Muscle of back (tissue), 13 donors: ENCODE data around the gene TSSK6. TPM values are rescaled to one million over a fixed set of nuclear protein-coding genes. Genes with fewer than 3 reads are reported as not detected.

ENCODE experiments used
- DNase-seq, 3 donors: peaks; one replicate each; pipeline versions ENCODE4 v3.0.0 to v3.0.0-alpha.2; 2013
- long read RNA-seq, 9 donors: transcript quantifications; one replicate each; lab custom pipeline, GENCODE V29; 2026
- polyA plus RNA-seq, 10 donors: library from polyadenylated mRNA; unstranded; fragments of 120-200 nt; gene quantifications; one replicate each; pipeline ENCODE4 v1.2.1, GENCODE V29; 2013; ENCODE audit not compliant: insufficient read length in 10 of 10

Gene TSSK6
- polyA plus RNA-seq: under 1 TPM; 0.29 to 0.75 (median 0.42) TPM
- long read RNA-seq, donor 1: 0 reads
- long read RNA-seq, donor 2: 0 reads
- long read RNA-seq, donor 3: 0 reads
- long read RNA-seq, donor 4: 0 reads
- long read RNA-seq, donor 5, partial matches to known transcripts: 487 of 545 reads
- long read RNA-seq, donor 5, other reads (novel, unspliced or antisense): 58 of 545 reads
- long read RNA-seq, donor 6, partial matches to known transcripts: 0 of 1 reads
- long read RNA-seq, donor 6, other reads (novel, unspliced or antisense): 0 of 1 reads
- long read RNA-seq, donor 7, partial matches to known transcripts: 0 of 1 reads
- long read RNA-seq, donor 7, other reads (novel, unspliced or antisense): 0 of 1 reads
- long read RNA-seq, donor 8, partial matches to known transcripts: 0 of 1 reads
- long read RNA-seq, donor 8, other reads (novel, unspliced or antisense): 0 of 1 reads
- long read RNA-seq, donor 9: 0 reads

DNA sequence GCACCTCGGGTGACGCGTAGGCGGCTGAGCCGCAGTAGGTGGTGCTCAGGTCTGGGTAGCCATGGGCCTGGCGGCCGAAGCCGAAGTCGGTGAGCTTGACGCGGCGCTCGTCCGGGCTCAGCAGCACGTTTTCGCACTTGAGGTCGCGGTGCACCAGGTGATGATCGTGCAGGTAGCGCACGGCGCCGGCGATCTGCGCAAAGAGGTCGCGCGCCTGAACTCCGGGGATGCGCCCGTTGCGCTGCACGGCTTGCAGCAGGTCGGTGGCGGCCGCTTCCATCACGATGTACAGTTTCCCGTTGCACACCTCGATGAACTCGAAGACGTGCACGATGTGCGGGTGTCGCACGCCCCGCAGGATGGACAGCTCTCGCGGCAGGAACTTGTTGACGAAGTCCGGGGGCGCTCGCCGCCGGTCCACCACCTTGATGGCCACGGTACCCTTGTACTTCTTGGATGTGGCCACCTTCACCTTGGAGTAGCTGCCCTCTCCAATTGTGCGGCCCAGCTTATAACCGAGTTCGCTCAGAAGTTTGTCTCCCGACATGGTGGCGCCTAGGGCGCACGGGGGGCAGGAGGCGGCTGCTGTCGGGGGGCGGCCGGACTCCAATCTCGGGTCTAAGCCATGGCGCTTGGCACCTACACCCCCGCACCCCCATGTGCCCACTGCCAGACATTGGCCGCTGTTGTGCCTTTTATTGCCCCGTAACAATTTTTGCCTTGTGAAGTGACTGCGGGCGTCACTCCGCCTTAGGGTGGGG lies at the start of gene TSSK6:
Gene TSSK6, minus strand, starts transcription at position 668 of the 761 bp plus-strand sequence. Its CDS starts 121 bp downstream, at position 547.
- no peak for DNase-seq

DNA sequence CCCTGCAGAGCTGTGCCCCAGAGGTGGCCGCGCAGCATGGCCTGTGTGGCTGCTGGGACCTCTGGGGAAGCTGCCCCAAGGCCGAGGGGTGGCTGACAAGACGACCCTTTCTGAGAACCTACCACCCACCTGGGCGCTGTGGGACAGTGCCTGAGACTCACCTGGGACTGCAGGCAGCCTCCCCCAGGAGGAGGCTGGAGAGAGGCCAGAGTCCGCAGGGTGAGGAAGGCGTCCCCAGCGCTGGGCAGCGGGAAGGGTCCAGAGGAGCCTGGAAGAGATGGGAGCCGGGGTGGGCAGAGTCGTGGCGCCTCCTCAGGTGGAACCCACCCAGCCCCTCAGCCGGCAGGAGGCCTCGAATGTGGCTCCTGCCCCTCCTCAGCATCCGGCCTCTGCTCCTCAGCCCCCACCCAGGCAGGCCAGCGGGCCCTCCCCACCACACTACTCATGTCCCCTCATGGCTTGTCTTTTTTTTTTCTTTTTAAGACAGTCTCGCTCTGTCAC lies 48.0 kb upstream of the TSSK6 start:
- no peak for DNase-seq

DNA sequence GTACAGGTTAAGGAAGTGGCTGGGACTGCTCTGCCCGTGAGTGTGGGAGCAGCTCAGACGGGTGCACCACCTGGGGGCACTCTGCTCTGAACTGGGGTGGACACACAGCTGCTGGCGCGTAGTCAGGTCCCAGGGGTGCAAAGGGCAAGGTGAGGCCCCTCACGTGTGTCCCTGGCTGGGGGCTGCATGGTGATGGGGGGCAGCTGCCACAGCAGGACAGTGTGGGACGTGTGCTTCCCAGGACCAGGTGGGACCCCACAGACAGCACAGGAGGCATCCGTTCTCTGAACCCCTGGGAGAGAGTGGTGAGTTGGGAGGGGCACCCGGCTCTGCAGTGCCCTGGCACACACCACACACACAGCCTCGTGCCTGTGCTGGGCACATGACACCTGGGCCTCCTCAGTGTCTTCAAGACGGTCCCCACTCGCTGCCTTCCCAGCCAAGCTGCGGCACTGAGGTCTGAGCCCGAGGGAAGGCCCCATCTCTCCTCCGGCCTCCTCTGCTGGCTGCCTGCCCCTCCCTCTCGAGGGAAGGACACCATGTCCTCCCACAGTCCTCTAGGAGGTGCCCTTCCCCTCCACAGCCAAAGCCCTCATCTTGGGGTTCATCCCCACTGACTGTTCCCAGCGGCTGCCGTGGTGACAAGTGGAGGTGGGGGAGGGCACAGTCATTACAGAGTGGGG lies 47.5 kb upstream of the TSSK6 start:
- no peak for DNase-seq

DNA sequence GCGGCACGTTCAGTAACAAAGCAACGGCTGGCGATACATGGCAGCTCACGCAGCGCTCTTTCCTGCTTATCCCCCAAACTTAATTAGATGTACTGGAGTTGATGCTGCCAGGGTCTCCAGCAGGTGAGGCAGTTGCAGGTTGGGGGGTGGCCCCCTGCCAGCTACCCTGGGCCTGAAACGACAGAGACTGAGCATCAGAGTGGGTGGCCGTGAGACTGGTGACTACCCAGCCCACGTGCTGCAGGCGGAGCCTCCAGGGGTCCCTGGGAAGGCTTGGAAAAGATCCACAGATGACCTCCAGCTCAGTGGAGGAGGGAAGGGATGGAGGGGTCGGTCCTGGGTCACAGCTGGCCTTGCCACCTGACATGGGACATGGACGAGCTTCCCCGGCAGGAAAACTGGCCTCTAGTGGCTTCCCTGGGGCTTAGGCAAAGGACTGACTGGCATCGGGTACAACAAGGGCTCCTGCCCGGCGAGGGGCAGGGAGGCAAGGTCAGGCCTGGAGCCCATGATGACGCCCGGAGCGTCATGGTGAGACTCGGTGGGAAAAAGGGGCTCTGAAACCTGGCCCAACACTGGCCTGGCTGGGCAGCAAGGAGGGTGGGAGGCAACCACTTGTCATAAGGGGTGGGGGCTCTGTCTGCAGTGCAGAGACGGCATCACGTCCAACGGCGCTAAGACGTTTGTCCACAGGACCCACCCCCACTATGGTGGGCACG lies 46.8 kb upstream of the TSSK6 start:
- no peak for DNase-seq

DNA sequence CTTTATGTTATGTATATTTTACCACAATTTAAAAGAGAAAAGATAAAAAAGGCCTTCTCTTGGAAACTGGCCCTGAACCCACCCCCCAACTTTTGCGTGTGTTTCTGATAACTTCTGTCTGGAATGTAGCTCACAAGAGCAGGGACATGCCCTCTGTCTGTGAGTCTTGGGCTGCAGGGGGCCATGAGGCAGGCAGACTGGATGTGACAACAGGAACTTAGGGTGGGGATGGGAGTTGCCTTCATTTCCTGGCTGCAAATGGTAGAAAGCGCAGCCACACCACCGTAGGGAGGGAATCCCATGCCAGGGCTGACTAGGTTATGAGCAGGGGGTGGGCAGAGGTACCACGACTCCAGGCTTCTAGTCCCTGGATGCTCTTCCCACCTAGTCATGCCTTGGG lies 44.6 kb upstream of the TSSK6 start:
- DNase-seq: no peak

DNA sequence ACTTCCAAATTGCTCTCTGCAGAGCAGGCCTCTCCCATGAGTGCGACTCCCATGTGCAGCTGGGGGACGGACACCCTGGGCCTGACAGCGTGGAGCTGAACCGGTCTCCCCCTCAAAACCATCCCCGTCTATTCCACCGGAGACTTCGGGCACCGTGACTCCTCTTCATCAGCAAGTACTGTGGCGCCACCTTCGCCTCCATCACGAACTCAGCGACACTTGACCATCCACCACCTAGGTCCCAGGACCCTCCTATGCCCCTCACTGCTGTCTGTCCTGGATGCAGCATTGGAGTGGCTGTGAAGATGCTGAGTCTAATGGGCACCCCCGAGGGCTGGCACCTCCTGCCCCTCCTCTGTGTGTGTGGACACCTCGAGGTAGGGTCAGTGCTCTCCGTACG lies 43.3 kb upstream of the TSSK6 start:
- no peak for DNase-seq

DNA sequence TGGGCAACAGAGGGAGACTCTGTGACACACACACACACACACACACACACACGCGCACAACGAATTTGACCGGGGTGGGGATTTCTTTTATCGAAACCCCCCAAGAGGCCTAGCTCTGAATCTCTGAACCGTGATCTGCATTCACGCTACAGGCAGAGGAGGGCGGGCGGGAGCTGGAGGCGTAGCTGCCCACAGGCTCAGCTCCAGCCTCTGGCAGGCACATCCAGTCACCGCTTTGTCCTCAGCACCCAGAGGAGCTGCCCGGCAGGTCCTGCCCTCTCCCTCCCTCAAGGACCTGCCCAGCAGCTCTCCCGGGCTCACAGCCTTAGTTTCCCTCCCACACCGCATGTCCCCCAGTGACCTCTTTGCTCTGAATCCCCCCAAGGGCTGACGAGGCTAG lies 42.7 kb upstream of the TSSK6 start:
- DNase-seq: no peak

DNA sequence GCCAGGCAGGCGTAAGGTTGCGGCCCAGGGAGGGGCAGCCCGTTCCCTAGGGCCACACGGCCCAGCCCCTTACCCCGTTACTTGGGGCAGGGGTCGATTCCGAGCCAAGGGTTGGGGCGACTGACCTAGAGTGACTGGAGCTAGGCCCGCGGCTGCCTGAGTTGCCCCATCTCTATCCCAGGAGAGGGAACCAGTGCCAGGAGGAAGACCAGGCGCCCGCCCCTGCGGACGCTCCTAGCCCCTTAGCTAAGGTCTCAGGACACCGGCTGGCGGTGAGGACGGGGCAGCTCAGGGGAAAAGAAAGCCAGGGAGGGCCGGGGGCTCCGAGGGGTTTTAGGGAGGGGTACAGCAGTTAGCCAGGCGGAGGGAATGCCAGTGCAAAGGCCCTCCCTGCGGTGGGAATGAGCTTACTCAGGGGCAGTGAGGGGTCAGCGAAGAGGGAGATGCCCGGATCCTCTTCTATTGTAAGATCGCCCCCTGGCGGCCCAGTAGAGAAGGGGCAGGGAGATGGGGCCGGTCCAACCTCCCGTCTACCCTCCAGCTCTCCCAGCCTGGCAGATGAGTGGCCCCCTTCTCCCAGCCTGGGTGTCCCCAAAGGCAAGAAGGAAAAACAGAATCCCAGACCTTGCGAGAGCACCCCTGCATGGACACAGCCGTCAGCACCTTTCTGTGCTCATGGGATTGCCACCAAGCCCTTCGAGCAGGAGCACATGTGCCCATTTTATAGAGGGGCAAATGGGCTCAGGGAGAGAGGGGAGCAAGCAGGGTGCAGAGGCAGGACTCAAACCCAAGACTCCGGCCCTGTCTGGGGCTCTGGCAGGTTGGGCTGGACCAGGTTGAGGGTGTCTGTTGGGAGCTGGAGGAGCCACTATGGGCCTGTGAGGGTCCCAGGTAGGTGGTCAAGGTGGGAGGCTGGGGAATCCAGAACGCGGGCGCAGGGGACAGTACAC lies 39.0 kb upstream of the TSSK6 start:
- DNase-seq: no peak

DNA sequence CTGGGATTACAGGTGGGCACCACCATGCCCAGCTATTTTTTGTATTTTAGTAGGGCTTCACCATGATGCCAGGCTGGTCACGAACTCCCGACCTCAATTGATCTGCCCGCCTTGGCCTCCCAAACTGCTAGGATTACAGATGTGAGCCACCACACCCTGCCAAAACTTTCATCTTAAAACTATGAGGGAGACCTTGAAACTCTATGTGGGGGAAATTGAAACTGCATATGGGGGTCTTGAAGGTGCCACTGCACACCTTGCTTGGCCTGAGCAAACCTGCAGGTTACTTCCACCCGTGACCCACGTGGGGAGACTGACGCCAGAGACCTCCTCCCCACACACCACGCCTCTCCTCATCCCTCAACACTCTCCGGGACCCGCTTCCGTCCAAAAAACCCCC lies 38.3 kb upstream of the TSSK6 start:
- no peak for DNase-seq

DNA sequence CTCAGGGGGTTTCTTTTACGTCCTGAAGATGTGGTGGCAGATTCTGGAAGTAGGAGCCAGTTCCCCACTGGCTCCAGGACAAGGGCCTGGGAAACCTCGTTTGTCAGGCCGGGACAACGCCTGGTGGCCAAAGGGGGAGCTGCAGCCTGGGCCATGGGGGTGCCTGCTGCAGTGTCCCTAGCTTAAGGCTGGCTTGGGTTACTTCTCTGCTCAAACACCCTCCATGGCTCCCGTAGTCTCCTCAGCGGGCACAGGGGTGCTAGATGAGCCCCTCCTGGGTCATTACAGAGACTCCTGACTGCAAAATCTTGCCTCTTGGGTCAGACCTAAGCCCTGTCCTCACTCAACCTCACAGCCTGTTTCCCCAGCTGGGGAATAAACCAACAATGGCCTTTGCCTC lies 37.5 kb upstream of the TSSK6 start:
- peak in 1 of 3 donors; percentile 57 for DNase-seq

DNA sequence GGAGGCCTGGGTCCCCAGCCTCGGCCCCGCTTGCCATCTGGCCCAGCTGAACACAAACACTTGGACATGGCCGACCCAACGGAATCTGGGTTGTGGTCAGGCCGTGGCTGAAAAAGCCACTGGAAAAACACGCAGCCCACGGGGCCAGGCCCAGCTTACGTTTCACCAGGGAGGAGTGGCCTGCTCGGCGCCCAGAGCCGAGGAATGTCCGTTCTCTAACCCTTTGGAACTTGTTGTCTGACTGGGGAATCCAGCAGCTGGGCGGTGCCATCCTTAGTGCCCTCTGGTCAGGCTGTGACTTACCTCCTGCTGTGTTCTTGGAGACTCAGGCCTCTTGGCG lies 36.5 kb upstream of the TSSK6 start:
- peak in 1 of 3 donors; percentile 28 for DNase-seq

DNA sequence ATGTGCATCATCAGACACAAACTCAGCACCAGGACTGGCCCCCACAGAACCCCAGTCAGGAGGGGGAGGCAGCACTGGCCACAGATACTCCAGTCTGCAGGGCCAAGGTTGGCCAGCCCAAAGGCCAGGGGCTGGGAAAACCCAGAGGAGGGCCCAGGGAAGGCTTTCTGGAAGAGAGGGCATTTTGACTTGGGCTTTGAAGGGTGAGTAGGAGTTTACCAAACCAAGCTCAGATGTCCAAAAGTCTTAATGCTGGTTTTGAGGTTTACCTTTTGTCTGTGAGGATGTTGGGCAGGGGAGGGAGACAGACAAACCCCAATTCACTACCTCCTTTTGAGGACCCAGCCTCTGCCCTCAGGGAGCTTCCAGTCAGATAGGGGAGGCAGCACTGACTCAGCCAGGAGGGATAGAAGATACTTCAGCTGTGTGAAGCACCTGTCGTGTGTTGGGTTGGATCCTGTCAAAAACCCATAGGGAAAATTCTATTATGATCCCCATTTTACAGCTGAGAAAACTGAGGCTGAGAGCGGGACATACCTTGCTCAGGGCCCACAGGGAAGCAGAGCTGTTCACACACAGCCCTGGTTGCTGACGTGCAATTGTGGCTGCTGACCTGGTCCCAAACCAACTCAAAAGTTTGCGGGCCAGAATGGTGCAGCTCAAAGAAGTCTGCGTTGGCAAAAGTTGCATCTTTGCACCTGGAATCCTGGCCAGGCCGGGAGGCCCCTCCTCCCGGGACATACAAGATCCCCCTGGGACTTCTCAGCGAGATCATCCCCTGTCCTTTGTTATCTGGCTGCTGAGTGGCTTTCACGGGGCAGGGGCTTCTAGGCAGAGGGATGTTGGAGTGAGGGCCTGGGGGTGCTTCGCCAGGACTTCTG lies 35.9 kb upstream of the TSSK6 start:
- DNase-seq: peak in 1 of 3 donors; percentile 62

DNA sequence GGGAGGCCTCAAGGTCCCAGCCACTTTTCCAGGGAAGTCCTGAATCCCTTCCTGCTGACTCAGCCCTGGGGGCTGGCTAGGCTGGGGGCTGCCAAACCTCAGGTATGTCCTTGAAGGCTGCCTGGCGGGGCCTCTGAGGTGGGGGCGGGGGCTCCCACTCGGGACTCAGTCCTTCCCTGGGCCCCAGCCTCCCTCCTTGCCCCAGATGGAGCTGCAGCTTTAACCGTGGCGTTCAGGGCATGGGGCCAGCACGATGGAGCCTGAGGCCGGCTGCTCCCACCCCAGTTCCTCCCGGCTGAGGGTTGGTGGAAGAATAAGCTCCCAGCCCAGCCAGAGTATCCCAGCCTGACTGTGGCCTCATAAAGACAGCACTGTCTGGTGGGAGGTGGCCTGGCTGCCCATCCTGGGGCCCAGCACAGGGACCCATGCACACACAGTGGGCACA lies 35.2 kb upstream of the TSSK6 start:
- peak; percentile 30 to 74 (median 57) for DNase-seq

DNA sequence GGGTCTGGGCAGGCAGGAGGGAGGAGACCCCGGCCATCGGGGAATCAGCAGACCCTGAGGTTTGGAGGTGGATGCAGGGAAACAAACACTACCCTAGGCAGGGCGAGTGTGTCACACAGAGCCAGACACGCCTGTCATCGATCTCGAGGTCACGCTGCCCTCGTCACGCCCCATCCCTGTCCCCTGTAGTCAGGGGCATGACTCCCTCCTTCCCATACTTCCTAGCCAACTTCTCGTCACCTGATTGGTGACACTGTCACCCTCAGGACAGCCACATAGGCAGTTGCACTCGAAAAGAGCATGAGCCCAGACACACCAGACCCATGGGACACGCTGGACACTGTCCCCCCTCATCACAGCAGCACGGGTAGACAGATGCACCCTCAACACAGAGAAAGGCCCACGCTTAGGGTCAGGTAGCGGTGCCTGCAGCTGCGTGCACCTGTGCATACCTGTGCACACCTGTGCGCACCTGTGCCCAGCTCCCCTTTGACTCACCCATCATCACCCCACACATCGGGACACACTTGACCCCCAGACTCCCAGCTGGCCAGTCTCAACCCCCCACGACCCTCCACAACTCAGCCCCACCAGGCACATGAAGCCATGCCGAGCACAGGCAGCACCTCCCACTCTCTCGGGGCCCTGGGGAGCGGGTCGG lies 34.6 kb upstream of the TSSK6 start:
- DNase-seq: no peak

DNA sequence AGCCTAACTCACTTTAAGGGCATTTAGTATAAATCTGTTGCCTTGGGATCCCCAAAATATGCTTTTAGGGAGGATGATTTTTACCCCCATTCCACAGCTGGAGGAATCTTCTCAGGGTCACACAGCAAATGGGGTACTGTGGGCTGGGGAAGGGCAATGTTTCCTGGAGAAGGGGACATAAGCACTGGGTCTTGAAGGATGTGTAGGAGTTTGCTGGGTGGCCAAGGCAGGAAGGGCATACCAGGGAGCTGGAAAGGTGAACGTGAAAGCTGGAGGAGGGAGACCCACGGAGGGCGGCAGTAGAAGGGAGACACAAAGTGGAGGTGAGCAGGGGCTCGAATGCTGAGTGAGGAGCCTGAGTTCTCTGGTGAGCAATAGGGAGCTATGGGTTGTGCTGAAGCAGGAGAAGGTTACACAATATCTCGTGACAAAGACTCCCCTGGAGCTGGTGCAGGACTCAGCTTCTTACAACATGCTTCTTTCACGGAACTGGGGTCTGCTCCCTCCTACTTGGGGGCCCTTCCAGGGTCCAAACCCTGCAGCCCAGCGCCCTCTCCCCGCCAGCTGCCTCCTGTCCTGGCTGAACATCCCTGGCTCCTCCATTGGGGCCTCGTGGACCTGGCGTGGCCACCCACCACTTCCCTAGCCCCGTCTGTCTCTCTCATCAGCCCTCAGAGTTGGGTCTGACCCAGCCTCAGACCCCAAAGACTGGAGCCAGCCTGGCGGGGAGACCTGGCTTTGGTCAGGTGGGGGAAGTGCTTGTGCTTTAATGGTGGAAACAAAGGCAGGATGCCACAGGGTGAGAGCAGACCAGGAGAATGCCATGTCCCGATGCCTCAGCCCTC lies 33.8 kb upstream of the TSSK6 start:
- peak in 1 of 3 donors; percentile 54 for DNase-seq

DNA sequence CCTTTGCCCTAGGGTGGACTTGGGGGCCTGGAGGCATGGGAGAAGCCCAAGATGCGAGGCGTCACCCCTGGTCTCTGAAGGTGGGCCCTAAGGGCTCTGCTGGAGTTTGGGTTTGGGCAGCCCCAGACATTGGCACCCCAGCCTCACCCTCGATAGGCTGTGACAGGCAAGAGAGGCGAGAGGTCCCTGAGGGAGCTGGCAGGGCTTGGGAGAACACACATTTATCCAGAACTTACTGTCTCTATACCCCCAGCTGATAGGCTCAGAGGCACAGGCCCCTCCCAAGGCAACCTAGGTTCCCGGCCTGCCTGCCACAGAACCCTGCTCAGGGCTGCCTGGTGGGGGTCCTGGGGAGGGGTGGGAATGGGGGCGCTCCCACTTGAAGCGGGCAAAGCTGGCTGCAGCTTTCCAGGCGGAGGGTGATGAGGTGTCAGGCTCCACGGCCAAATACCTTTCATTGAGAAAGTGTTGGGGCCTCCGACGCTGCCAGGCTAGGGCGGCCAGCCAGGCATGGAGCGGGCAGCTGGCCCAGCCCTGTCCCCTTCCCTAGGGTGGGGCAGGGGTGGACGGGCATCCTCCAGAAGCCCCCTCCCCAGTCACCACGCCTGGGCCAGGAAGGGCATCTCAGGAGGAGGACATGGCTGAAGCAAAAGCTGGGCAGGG lies 32.5 kb upstream of the TSSK6 start:
- no peak for DNase-seq

DNA sequence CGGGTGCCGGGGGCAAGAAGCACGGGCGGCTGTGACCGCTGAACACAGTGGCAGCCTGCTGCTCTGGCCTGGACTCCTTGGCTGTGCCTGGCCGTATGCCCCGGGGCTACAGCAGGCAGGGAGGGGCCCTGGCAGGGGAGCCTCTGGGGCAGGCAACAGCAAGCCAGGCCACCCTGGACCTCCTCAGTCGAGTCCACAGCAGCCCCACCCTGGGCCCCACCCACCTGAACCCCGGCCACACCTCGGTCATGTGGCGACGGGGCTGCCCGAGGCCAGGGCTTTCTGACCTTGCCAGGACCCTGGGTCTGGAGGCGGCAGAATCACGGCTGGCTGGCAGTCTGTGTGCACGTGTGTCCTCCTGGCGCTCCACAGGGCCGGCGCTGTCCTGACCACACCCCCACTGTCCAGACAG lies 31.4 kb upstream of the TSSK6 start:
- no peak for DNase-seq
